ENCODE measurements around the gene AQP12B.

DNA sequence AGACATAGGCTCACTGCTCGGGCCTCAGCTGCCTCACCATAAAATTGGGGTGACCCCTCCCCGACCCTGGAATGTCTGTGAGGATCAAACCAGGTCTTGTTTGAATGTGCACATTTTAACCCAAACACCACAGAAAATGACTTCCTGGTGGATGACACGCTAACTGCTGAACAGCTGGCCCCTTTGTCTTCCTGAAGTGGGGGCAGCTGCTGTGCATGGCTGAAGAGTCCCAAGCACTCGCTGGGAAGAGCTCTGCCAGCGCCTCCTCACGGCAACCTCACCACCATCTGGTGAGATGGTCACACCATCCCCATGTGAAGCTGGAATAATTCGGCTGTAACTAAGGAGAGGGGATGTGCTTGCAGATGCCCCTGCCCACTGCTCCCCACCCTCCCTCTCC is 43.0 kb upstream of the AQP12B start:
- TF ChIP-seq CTCF (conservative IDR thresholded peaks at IDR 0.05; ENCODE audit: low read depth, low read length) (no peak), EZH2 (IDR thresholded peaks at IDR 0.05; ENCODE audit: low read length, unreplicated experiment) (no peak), EZH2phosphoT487 (IDR thresholded peaks at IDR 0.05; ENCODE audit: borderline replicate concordance, low read length) (no peak)
